ENCODE results near the gene SPATA6.
"Not testable (repeated sequence)": the region's sequence is repeated elsewhere in the genome, so short reads cannot be mapped to it uniquely, and the experiment has no call there.

The SPATA6 gene

GRCh38 chr1:48492392-48492791, 20.4 kb upstream of the SPATA6 start:
- no peak for ATAC-seq (ENCODE audit: low read depth)
- H3K9me3 ChIP-seq (ENCODE audit: severe bottlenecking), result no peaks in the 10 kb centered on the region
- DNase-seq (ENCODE audit: low spot score), result no peak
- no peak overlapping the region for H3K4me3 ChIP-seq (ENCODE audit: severe bottlenecking)
- H3K4me1 ChIP-seq (ENCODE audit: insufficient read depth, poor library complexity, severe bottlenecking), result no peaks in the 10 kb centered on the region
- H3K27ac ChIP-seq (ENCODE audit: poor library complexity, severe bottlenecking), result no peak overlapping the region
- H3K27me3 ChIP-seq (ENCODE audit: insufficient read depth, poor library complexity, severe bottlenecking), result no peaks in the 10 kb centered on the region
- no peak for TF ChIP-seq CTCF (IDR thresholded peaks at IDR 0.05; ENCODE audit: poor library complexity, severe bottlenecking)
- H3K36me3 ChIP-seq (ENCODE audit: low read depth), result no peaks in the 10 kb centered on the region

DNA sequence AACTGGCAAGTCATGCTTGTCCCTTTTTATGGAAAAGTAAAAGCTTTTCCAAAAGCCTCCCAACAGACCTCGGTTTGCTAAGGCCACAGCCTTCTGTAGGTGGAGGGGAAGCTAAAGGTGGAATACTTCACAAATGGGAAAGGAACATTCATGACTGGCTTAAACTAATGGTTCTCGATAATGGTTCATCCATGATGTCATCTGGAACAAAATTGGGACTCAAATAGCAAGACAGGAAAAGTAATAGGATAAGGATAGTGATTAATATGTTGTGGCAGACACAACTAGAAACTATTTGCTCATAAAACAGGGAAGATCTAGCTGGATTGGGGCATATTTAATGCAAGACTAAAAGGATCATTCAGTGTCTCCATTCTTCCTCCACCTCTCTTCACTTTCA, 16.7 kb upstream of the SPATA6 start:
- Histone ChIP-seq H3K4me3 (ENCODE audit: severe bottlenecking) (no peak overlapping the region), H3K4me1 (ENCODE audit: insufficient read depth, poor library complexity, severe bottlenecking) (no peaks in the 10 kb centered on the region), H3K27ac (ENCODE audit: poor library complexity, severe bottlenecking) (no peak overlapping the region), H3K27me3 (ENCODE audit: insufficient read depth, poor library complexity, severe bottlenecking) (no peaks in the 10 kb centered on the region), H3K9me3 (ENCODE audit: severe bottlenecking) (no peaks in the 10 kb centered on the region), H3K36me3 (ENCODE audit: low read depth) (no peaks in the 10 kb centered on the region)
- DNase-seq (ENCODE audit: low spot score), result no peak
- TF ChIP-seq CTCF (IDR thresholded peaks at IDR 0.05; ENCODE audit: poor library complexity, severe bottlenecking), result no peak
- no peak for ATAC-seq (ENCODE audit: low read depth)

- H3K27ac ChIP-seq (ENCODE audit: poor library complexity, severe bottlenecking), result no peak overlapping the region
- H3K4me1 ChIP-seq (ENCODE audit: insufficient read depth, poor library complexity, severe bottlenecking), result no peaks in the 10 kb centered on the region
- H3K9me3 ChIP-seq (ENCODE audit: severe bottlenecking), result no peaks in the 10 kb centered on the region
- no peak for DNase-seq (ENCODE audit: low spot score)
- no peaks in the 10 kb centered on the region for H3K36me3 ChIP-seq (ENCODE audit: low read depth)
- ATAC-seq (ENCODE audit: low read depth), result no peak
- H3K4me3 ChIP-seq (ENCODE audit: severe bottlenecking), result no peak overlapping the region
- TF ChIP-seq CTCF (IDR thresholded peaks at IDR 0.05; ENCODE audit: poor library complexity, severe bottlenecking), result no peak
- H3K27me3 ChIP-seq (ENCODE audit: insufficient read depth, poor library complexity, severe bottlenecking), result peaks cover 4% of the 10 kb centered on the region
Observed at GRCh38 chr1:48480504-48480903, 8.5 kb upstream of the SPATA6 start.

DNA sequence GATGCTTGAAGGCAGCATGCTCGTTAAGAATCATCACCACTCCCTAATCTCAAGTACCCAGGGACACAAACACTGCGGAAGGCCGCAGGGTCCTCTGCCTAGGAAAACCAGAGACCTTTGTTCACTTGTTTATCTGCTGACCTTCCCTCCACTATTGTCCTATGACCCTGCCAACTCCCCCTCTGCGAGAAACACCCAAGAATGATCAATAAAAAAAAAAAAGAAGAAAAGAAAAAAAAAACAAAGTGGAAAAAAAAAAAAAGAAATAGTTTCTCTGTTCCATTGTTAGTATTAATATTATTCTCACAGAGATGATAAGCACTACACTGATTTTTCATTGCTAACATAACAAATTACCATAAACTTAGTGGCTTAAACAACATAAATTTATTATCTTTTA, 8.0 kb upstream of the SPATA6 start:
- H3K27ac ChIP-seq (ENCODE audit: poor library complexity, severe bottlenecking); DNase-seq (ENCODE audit: low spot score); ATAC-seq (ENCODE audit: low read depth); H3K27me3 ChIP-seq (ENCODE audit: insufficient read depth, poor library complexity, severe bottlenecking); H3K36me3 ChIP-seq (ENCODE audit: low read depth); H3K9me3 ChIP-seq (ENCODE audit: severe bottlenecking); H3K4me3 ChIP-seq (ENCODE audit: severe bottlenecking); H3K4me1 ChIP-seq (ENCODE audit: insufficient read depth, poor library complexity, severe bottlenecking): not testable (repeated sequence)

DNA sequence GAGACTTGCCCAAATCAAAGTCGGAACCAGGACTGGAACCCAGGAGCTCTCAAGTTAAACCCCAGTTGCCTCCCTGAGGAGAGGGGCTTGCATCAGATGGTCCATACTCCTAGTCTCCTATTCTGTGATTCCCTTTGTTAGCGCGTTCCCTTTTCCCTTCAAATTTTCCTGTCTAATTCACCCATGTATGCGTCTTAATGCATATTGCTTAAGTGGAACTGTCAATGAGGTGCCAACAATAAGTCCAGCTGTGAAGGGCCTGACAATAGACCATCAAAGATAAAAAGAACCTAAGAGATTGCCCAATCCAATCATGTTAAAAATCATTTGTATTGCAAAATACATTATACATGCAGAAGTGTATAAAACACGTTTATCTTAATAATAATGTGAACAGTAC, 634 bp upstream of the SPATA6 start:
- TF ChIP-seq CTCF (IDR thresholded peaks at IDR 0.05; ENCODE audit: poor library complexity, severe bottlenecking), result no peak
- Histone ChIP-seq H3K4me3 (ENCODE audit: severe bottlenecking) (peak overlapping the region; percentile 49), H3K4me1 (ENCODE audit: insufficient read depth, poor library complexity, severe bottlenecking) (no peaks in the 10 kb centered on the region), H3K27ac (ENCODE audit: poor library complexity, severe bottlenecking) (no peak overlapping the region), H3K36me3 (ENCODE audit: low read depth) (no peaks in the 10 kb centered on the region), H3K27me3 (ENCODE audit: insufficient read depth, poor library complexity, severe bottlenecking) (no peaks in the 10 kb centered on the region), H3K9me3 (ENCODE audit: severe bottlenecking) (no peaks in the 10 kb centered on the region)
- DNase-seq (ENCODE audit: low spot score) (no peak), ATAC-seq (ENCODE audit: low read depth) (no peak)

All from RWPE2 (cell line).